Measurements from ENCODE around the gene ENPP1.

ENPP1 gene

DNA sequence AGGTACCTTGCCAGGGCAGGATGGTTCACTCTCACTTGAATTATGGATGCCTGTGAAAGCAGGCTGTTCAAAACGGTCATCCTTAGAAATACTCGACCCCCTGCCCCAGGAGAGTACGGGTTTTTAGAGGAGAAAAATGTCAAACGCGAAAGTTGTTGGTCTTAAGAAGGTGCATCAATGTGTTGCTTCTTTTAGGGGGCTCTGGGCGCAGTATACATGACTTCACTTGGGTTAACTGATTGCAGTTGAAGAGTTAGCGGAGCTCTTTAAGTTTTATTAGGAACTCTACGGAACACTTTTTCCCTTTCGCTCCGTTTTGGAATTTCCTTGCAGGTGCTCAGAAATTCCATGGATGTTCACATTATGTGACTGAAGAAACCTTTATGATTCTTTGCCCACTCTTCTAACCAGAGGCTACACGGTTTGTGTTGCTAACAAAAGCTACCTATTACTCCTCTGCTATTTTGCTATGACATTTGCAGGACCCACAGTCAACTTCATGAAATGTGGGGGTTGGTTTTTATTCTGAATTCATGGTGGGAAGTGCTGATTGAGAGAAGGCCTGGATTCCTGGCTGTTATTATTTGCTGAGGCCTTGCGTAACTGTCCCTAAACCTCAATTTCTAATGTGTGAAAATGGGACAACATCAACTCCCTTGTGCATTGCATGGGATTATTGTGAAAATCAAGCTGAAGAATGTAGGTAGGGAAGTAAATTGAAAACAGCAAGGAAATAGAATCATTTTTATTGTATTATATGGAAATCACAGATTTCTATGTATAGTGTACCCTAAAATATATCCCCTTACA lies 845 bp downstream of the ENPP1 start:
- TF ChIP-seq, protein P1, sequence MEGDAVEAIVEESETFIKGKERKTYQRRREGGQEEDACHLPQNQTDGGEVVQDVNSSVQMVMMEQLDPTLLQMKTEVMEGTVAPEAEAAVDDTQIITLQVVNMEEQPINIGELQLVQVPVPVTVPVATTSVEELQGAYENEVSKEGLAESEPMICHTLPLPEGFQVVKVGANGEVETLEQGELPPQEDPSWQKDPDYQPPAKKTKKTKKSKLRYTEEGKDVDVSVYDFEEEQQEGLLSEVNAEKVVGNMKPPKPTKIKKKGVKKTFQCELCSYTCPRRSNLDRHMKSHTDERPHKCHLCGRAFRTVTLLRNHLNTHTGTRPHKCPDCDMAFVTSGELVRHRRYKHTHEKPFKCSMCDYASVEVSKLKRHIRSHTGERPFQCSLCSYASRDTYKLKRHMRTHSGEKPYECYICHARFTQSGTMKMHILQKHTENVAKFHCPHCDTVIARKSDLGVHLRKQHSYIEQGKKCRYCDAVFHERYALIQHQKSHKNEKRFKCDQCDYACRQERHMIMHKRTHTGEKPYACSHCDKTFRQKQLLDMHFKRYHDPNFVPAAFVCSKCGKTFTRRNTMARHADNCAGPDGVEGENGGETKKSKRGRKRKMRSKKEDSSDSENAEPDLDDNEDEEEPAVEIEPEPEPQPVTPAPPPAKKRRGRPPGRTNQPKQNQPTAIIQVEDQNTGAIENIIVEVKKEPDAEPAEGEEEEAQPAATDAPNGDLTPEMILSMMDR (IDR thresholded peaks at IDR 0.05; ENCODE audit: low read length, missing control alignments), result no peak
- peak overlapping the region; percentile 55 for H3K4me3 ChIP-seq (replicated peaks; ENCODE audit: low read depth, low read length)
- no peak for DNase-seq (ENCODE audit: low read depth)

DNA sequence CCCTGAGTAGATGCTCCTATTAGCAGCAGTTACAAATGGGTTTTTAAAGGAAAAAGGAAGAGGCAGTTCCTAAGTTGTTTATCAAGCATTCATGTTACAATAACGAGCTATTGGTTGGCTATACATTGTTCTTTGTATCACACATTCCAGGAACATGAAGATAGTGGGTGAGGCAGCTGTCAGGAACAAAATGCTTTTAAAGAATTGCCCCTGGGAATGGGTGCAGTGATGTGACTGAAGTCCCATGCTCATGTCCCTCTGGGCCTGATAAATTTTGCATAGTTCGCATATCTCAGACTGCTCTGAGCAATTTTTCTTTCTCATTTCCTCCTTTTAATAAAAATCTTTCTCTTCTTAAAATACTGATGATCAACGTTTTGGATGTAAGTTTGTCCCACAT lies 3.7 kb downstream of the ENPP1 start:
- TF ChIP-seq, protein P1 (IDR thresholded peaks at IDR 0.05; ENCODE audit: low read length, missing control alignments), result no peak
- DNase-seq (ENCODE audit: low read depth), result no peak

DNA sequence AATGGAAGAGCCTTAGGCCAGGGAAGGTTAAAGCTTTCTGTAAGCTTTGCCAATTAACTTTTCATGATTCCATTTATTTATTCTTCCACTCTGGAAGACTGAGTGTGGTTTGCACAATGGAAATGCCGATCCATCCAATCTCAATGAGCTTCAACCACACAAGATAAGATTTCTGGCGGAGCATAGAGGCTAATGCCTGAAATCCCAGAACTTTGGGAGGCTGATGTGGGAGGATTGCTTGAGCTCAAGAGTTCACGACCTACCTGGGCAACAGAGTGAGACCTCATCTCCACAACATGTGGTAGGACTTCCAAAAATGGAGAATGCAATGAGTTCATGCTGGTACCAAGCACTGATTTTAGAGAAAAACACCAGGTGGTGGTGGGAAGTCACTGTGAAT lies 6.2 kb downstream of the ENPP1 start:
- H3K4me3 ChIP-seq (replicated peaks; ENCODE audit: low read depth, low read length), result no peak overlapping the region
- TF ChIP-seq, protein P1 (IDR thresholded peaks at IDR 0.05; ENCODE audit: low read length, missing control alignments), result no peak
- DNase-seq (ENCODE audit: low read depth), result no peak

More for the DNA sequence above, 3.7 kb downstream of the ENPP1 start:
- H3K4me3 ChIP-seq (replicated peaks; ENCODE audit: low read depth, low read length), result no peak overlapping the region

DNA sequence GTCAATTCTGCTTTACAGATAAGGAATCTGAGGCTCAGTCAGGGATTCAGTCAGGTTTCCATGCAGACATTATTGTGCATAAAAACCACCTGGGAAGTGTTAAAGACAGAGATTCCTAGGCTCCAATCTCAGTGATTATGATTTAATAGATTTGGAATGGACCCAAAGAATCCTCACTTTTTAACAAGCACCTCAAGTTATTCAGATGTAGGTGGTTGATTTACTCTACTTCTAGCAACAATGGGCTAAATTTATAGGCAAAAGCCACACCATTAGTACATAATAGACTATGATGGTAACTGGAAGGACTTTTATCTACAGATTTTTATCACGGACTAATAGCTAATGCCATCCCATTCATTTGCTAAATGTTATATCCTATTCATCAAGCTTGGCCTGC lies 9.0 kb downstream of the ENPP1 start:
- TF ChIP-seq, protein P1 (IDR thresholded peaks at IDR 0.05; ENCODE audit: low read length, missing control alignments), result no peak
- no peak overlapping the region for H3K4me3 ChIP-seq (replicated peaks; ENCODE audit: low read depth, low read length)
- no peak for DNase-seq (ENCODE audit: low read depth)

GRCh38 chr6:131819572-131820124 lies 11.8 kb downstream of the ENPP1 start:
- TF ChIP-seq, protein P1 (IDR thresholded peaks at IDR 0.05; ENCODE audit: low read length, missing control alignments), result no peak
- DNase-seq (ENCODE audit: low read depth), result peak; percentile 61

GRCh38 chr6:131821010-131821807 lies 13.4 kb downstream of the ENPP1 start:
- H3K4me3 ChIP-seq (replicated peaks; ENCODE audit: low read depth, low read length), result no peak overlapping the region
- no peak for DNase-seq (ENCODE audit: low read depth)
- TF ChIP-seq, protein P1 (IDR thresholded peaks at IDR 0.05; ENCODE audit: low read length, missing control alignments), result no peak

More at GRCh38 chr6:131819572-131820124, 11.8 kb downstream of the ENPP1 start:
- no peak overlapping the region for H3K4me3 ChIP-seq (replicated peaks; ENCODE audit: low read depth, low read length)

Data from fibroblast of pulmonary artery (primary cell).